H9 (cell line): ENCODE data around the gene RANBP17. TPM values are rescaled to one million over a fixed set of nuclear protein-coding genes. Genes with fewer than 3 reads are reported as not detected.
A peak's percentile ranks its signal among the peaks of the same experiment; 100 is the strongest.

Experiments used
- DNase-seq: peaks from one replicate; pipeline ENCODE4 v3.0.0-alpha.2; 2017
- H2AFZ ChIP-seq: one replicate; pipeline ENCODE4 v1.6.1; 2013; ENCODE audit warnings: mild to moderate bottlenecking, low read length, control low read depth, moderate library complexity
- H2AK5ac ChIP-seq: 2 replicates; pipeline ENCODE4 v1.6.1; 2013; ENCODE audit warnings: low read length, control low read depth, mixed read lengths; ENCODE audit not compliant: insufficient read length
- H2BK120ac ChIP-seq: one replicate; pipeline ENCODE4 v1.6.1; 2013; ENCODE audit warnings: low read depth, mild to moderate bottlenecking, low read length, control low read depth, inconsistent platforms; ENCODE audit not compliant: poor library complexity, severe bottlenecking
- H2BK12ac ChIP-seq: 2 replicates; pipeline ENCODE4 v1.6.1; 2013; ENCODE audit warnings: low read length, control low read depth, mixed read lengths, low read depth; ENCODE audit not compliant: insufficient read length
- H2BK15ac ChIP-seq: 2 replicates; pipeline ENCODE4 v1.6.1; 2013; ENCODE audit warnings: low read depth, low read length, control low read depth
- H2BK20ac ChIP-seq: one replicate; pipeline ENCODE4 v1.6.1; 2013; ENCODE audit warnings: low read depth, mild to moderate bottlenecking, low read length, control low read depth, inconsistent platforms; ENCODE audit not compliant: poor library complexity, severe bottlenecking
- H2BK5ac ChIP-seq: 2 replicates; pipeline ENCODE4 v1.6.1; 2013; ENCODE audit warnings: low read length, control low read depth, mixed read lengths; ENCODE audit not compliant: insufficient read length
- H3K14ac ChIP-seq: 2 replicates; pipeline ENCODE4 v1.6.1; 2013; ENCODE audit warnings: low read length, control low read depth; ENCODE audit not compliant: insufficient read depth
- H3K18ac ChIP-seq: 2 replicates; pipeline ENCODE4 v1.6.1; 2013; ENCODE audit warnings: low read depth, mild to moderate bottlenecking, mixed read lengths, low read length, control low read depth; ENCODE audit not compliant: insufficient read length
- H3K23ac ChIP-seq: 2 replicates; pipeline ENCODE4 v1.6.1; 2013; ENCODE audit warnings: low read length, control low read depth, mixed read lengths, low read depth; ENCODE audit not compliant: insufficient read length
- H3K23me2 ChIP-seq: 2 replicates; pipeline ENCODE4 v1.6.1; 2013; ENCODE audit warnings: low read depth, mild to moderate bottlenecking, mixed read lengths, low read length, control low read depth; ENCODE audit not compliant: insufficient read length, poor library complexity, severe bottlenecking
- H3K27ac ChIP-seq: 2 replicates; pipeline ENCODE4 v1.5.1; 2013; ENCODE audit warnings: low read length, control low read depth, mixed read lengths, low read depth; ENCODE audit not compliant: insufficient read length
- H3K27me3 ChIP-seq: 2 replicates; pipeline ENCODE4 v1.6.1; 2013; ENCODE audit warnings: low read length, control low read depth, inconsistent platforms; ENCODE audit not compliant: insufficient read depth
- H3K4ac ChIP-seq: 2 replicates; pipeline ENCODE4 v1.6.1; 2013; ENCODE audit warnings: low read depth, mild to moderate bottlenecking, control low read depth, inconsistent platforms, low read length, moderate library complexity
- H3K4me1 ChIP-seq: 2 replicates; pipeline ENCODE4 v1.6.1; 2013; ENCODE audit warnings: low read length, control low read depth, inconsistent platforms; ENCODE audit not compliant: insufficient read depth
- H3K4me2 ChIP-seq: 2 replicates; pipeline ENCODE4 v1.6.1; 2013; ENCODE audit warnings: low read length, control low read depth, mixed read lengths; ENCODE audit not compliant: insufficient read length, insufficient read depth
- H3K56ac ChIP-seq: 2 replicates; pipeline ENCODE4 v1.6.1; 2013; ENCODE audit warnings: low read depth, mild to moderate bottlenecking, mixed read lengths, low read length, control low read depth; ENCODE audit not compliant: insufficient read length
- H3K79me1 ChIP-seq: 2 replicates; pipeline ENCODE4 v1.6.1; 2013; ENCODE audit warnings: low read depth, mild to moderate bottlenecking, moderate library complexity, low read length, control low read depth, inconsistent platforms; ENCODE audit not compliant: insufficient read depth, poor library complexity, severe bottlenecking
- H3K79me2 ChIP-seq: 2 replicates; pipeline ENCODE4 v1.6.1; 2013; ENCODE audit warnings: low read length, control low read depth, inconsistent platforms; ENCODE audit not compliant: insufficient read depth
- H3K9ac ChIP-seq: 2 replicates; pipeline ENCODE4 v1.6.1; 2013; ENCODE audit warnings: low read length, control low read depth, mixed read lengths; ENCODE audit not compliant: insufficient read length; ENCODE audit errors: extremely low read depth
- H3K9me3 ChIP-seq: one replicate; pipeline ENCODE4 v1.6.1; 2013; ENCODE audit warnings: low read depth, low read length, inconsistent platforms; ENCODE audit not compliant: control insufficient read depth
- H3T11ph ChIP-seq: one replicate; pipeline ENCODE4 v1.6.1; 2013; ENCODE audit warnings: mild to moderate bottlenecking, low read length, control low read depth, inconsistent platforms
- H4K20me1 ChIP-seq: one replicate; pipeline ENCODE4 v1.6.1; 2013; ENCODE audit not compliant: control insufficient read depth, insufficient read length, insufficient read depth
- H4K5ac ChIP-seq: 2 replicates; pipeline ENCODE4 v1.6.1; 2013; ENCODE audit warnings: low read depth, mild to moderate bottlenecking, mixed read lengths, low read length, control low read depth; ENCODE audit not compliant: insufficient read length
- H4K8ac ChIP-seq: replicated peaks from 2 replicates; pipeline ENCODE4 v1.6.1; 2013; ENCODE audit warnings: low read length, control low read depth, mixed read lengths, low read depth; ENCODE audit not compliant: insufficient read length
- H4K91ac ChIP-seq: 2 replicates; pipeline ENCODE4 v1.6.1; 2013; ENCODE audit warnings: low read depth, mild to moderate bottlenecking, moderate library complexity, mixed read lengths, low read length, control low read depth; ENCODE audit not compliant: insufficient read length
- H3K27ac Mint-ChIP-seq, 3 experiments: 2 replicates in 2 of 3; 3 replicates in 1 of 3; pipeline ENCODE4 v1.8.0; 2020 to 2021; ENCODE audit warnings: mixed read lengths in 3 of 3, mild to moderate bottlenecking in 1 of 3, moderate library complexity in 1 of 3
- H3K27me3 Mint-ChIP-seq: 2 replicates; pipeline ENCODE4 v1.8.0; 2021; ENCODE audit warnings: low read depth, mild to moderate bottlenecking, moderate library complexity, mixed read lengths
- H3K36me3 Mint-ChIP-seq, 3 experiments: 2 replicates in 2 of 3; 3 replicates in 1 of 3; pipeline ENCODE4 v1.8.0; 2020 to 2021; ENCODE audit warnings: low read depth in 3 of 3, mixed read lengths in 3 of 3; ENCODE audit not compliant: insufficient read depth in 1 of 3
- H3K4me1 Mint-ChIP-seq, 2 experiments: 2 replicates each; pipeline ENCODE4 v1.8.0; 2020; ENCODE audit warnings: mixed read lengths in 2 of 2
- H3K4me3 Mint-ChIP-seq, 2 experiments: 2 replicates in 1 of 2; 3 replicates in 1 of 2; pipeline ENCODE4 v1.8.0; 2020 to 2021; ENCODE audit warnings: mild to moderate bottlenecking in 2 of 2, mixed read lengths in 2 of 2, moderate library complexity in 1 of 2
- H3K9me3 Mint-ChIP-seq, 2 experiments: 2 replicates in 1 of 2; 3 replicates in 1 of 2; pipeline ENCODE4 v1.8.0; 2020; ENCODE audit warnings: mild to moderate bottlenecking in 2 of 2, mixed read lengths in 2 of 2, moderate library complexity in 1 of 2
- WGBS: extraction: QIAGEN DNeasy Blood & Tissue Kit; methylation state at CpG from one replicate; pipeline ENCODE4 v1.1.7; 2013; ENCODE audit warnings: missing lambda C conversion rate, low lambda C conversion rate, mixed read lengths; ENCODE audit not compliant: insufficient read length; ENCODE audit errors: extremely low coverage; 5-methylcytosine and 5-hydroxymethylcytosine counted together
- total RNA-seq: library from RNA; stranded (reverse); gene quantifications from 2 replicates; pipeline ENCODE4 v1.2.1, GENCODE V29; 2021
- TF ChIP-seq, protein P1 (sequence below): fragments of 200-600 bp; sonication (generic); conservative IDR thresholded peaks from 3 replicates; pipeline ENCODE4 v1.8.0; 2021; ENCODE audit warnings: antibody characterized with exemption, mild to moderate bottlenecking

RANBP17 gene
- total RNA-seq, 1 experiment from 2014 or later: 16.5 TPM

- Histone ChIP-seq H3K79me1 (no peaks in the 10 kb centered on the region), H2BK12ac (no peak overlapping the region), H3K79me2 (no peaks in the 10 kb centered on the region), H2BK15ac (no peak overlapping the region), H3K23ac (no peak overlapping the region), H2BK120ac (no peak overlapping the region), H3K56ac (no peak overlapping the region), H3K9me3 (no peaks in the 10 kb centered on the region), H3K27ac (no peak overlapping the region), H2AFZ (no peak overlapping the region), H3K4ac (no peak overlapping the region), H4K91ac (no peak overlapping the region), H2AK5ac (no peak overlapping the region), H3K4me1 (no peaks in the 10 kb centered on the region), H3K4me2 (no peak overlapping the region), H4K8ac (no peak overlapping the region), H3T11ph (no peak overlapping the region), H2BK20ac (no peak overlapping the region), H4K20me1 (no peaks in the 10 kb centered on the region), H3K27me3 (no peaks in the 10 kb centered on the region), H3K9ac (no peak overlapping the region), H3K23me2 (no peaks in the 10 kb centered on the region), H2BK5ac (no peak overlapping the region), H3K18ac (no peak overlapping the region), H4K5ac (no peak overlapping the region), H3K14ac (no peak overlapping the region)
- TF ChIP-seq, protein P1, sequence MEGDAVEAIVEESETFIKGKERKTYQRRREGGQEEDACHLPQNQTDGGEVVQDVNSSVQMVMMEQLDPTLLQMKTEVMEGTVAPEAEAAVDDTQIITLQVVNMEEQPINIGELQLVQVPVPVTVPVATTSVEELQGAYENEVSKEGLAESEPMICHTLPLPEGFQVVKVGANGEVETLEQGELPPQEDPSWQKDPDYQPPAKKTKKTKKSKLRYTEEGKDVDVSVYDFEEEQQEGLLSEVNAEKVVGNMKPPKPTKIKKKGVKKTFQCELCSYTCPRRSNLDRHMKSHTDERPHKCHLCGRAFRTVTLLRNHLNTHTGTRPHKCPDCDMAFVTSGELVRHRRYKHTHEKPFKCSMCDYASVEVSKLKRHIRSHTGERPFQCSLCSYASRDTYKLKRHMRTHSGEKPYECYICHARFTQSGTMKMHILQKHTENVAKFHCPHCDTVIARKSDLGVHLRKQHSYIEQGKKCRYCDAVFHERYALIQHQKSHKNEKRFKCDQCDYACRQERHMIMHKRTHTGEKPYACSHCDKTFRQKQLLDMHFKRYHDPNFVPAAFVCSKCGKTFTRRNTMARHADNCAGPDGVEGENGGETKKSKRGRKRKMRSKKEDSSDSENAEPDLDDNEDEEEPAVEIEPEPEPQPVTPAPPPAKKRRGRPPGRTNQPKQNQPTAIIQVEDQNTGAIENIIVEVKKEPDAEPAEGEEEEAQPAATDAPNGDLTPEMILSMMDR: peak; percentile 87
- H3K27ac Mint-ChIP-seq: peak overlapping the region in 1 of 3 experiments; percentile 68; a peak in 1 of 7 replicates
- peaks cover 37 to 46% (median 41%) of the 10 kb centered on the region in 3 experiments for H3K36me3 Mint-ChIP-seq
- WGBS: no CpG with 5 or more reads among the region's 9 CpGs
- H3K27me3 Mint-ChIP-seq: no peaks in the 10 kb centered on the region; the same call in 1 of the 2 replicates
- peaks cover 16 to 23% of the 10 kb centered on the region in 2 experiments for H3K9me3 Mint-ChIP-seq
- H3K4me3 Mint-ChIP-seq: no peak overlapping the region
- peak; percentile 90 for DNase-seq
- H3K4me1 Mint-ChIP-seq: peaks cover 2 to 6% of the 10 kb centered on the region in 2 experiments; a peak in 2 of 4 replicates
Measured at GRCh38 chr5:170896779-170897178, 35.0 kb downstream of the RANBP17 start.
